HG02759 (cell line): ENCODE results near the gene PTGIR.

Experiments
- ATAC-seq: cut with Tn5 transposase; IDR thresholded peaks from one replicate; pipeline ENCODE4 v1.9.1; 2021; ENCODE audit warnings: mild to moderate bottlenecking, moderate library complexity; ENCODE audit not compliant: unreplicated experiment

The PTGIR gene

GRCh38 chr19:46601318-46602224, 23.3 kb downstream of the PTGIR start, which contains the start of gene CALM3:
Gene CALM3 (plus strand): TSS chr19:46601330. CDS start chr19:46601435, 105 bp downstream.
- ATAC-seq, result no peak

- peak; percentile 79 for ATAC-seq
These were observed 24.2 kb downstream of the PTGIR start for GRCh38 chr19:46600384-46601317.

GRCh38 chr19:46599716-46600373, 25.0 kb downstream of the PTGIR start:
- ATAC-seq, result no peak

- no peak for ATAC-seq
These were observed 26.4 kb downstream of the PTGIR start for GRCh38 chr19:46598372-46598917.

GRCh38 chr19:46596008-46596407, 28.9 kb downstream of the PTGIR start:
- ATAC-seq, result no peak

GRCh38 chr19:46591870-46592269, 33.0 kb downstream of the PTGIR start:
- no peak for ATAC-seq

GRCh38 chr19:46591254-46591653, 33.6 kb downstream of the PTGIR start:
- no peak for ATAC-seq

- ATAC-seq, result no peak
These were observed 37.0 kb downstream of the PTGIR start for GRCh38 chr19:46587861-46588260.

- ATAC-seq, result no peak
These were observed 38.6 kb downstream of the PTGIR start for GRCh38 chr19:46586294-46586693.

- ATAC-seq, result no peak
These were observed 39.4 kb downstream of the PTGIR start for GRCh38 chr19:46585539-46585938.

- no peak for ATAC-seq
These were observed 44.6 kb downstream of the PTGIR start for GRCh38 chr19:46580247-46580646.

GRCh38 chr19:46579361-46579879, 45.5 kb downstream of the PTGIR start:
- no peak for ATAC-seq

GRCh38 chr19:46578450-46578849, 46.4 kb downstream of the PTGIR start:
- no peak for ATAC-seq

- ATAC-seq, result no peak
These were observed 50.4 kb downstream of the PTGIR start for GRCh38 chr19:46574533-46574932.

- no peak for ATAC-seq
These were observed 51.0 kb downstream of the PTGIR start for GRCh38 chr19:46573679-46574498.

- ATAC-seq, result no peak
These were observed 53.4 kb downstream of the PTGIR start for GRCh38 chr19:46571495-46571894.
